ENCODE measurements around the gene GLRX2.
A peak's percentile ranks its signal among the peaks of the same experiment; 100 is the strongest.
"Not testable (repeated sequence)": the region's sequence is repeated elsewhere in the genome, so short reads cannot be mapped to it uniquely, and the experiment has no call there.

The GLRX2 gene

DNA sequence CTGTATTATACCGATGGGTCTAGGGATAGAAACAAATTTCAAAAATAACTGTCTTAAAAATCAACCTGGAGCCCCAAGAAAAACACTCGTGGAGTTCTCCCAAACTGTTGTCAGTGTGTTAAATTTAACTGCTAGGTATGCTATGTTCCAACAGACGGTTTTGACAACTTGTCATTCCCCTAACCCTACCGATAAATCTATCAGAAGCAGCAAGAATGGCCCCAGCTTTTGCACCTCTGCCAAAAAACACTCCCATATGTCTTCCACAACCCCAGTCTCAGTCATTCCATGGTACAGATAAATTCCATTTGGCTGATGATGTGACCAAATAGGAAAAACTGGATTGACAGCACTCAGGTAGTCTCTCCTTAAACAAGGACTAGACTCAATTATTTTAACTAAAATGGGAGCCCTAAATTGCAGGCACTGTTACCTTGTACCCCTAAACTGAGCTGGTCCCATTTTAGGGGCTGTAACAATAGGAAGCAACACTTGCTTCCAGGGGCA is 51.0 kb downstream of the GLRX2 start:
- peak in 1 of 2 experiments; percentile 59 for DNase-seq (ENCODE audit: low read depth in 1 of 2, low spot score in 1 of 2)
- in situ Hi-C loops (cut with HindIII; ENCODE audit: low pct_unique_long_range_greater_than_20kb, low sequenced_read_pairs), result no loop called here
- no peak for TF ChIP-seq JUND (IDR thresholded peaks at IDR 0.05; ENCODE audit: low read depth)

DNA sequence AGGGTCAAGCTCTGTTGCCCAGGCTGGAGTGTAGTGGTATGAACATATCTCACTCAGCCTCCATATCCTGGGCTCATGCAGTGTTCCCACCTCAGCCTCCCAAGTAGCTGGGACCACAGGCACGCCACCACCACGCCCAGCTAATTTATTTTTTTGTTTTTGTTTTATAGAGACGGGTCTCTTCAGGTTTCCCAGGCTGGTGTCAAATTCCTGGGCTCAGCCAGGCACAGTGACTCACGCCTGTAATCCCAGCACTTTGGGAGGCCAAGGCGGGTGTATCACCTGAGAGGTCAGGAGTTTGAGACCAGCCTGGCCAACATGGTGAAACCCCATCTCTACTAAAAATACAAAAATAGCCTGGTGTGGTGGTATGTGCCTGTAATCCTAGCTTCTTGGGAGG is 56.3 kb downstream of the GLRX2 start:
- in situ Hi-C loops (cut with HindIII; ENCODE audit: low pct_unique_long_range_greater_than_20kb, low sequenced_read_pairs); DNase-seq (ENCODE audit: low read depth in 1 of 2, low spot score in 1 of 2): not testable (repeated sequence)

Data from T47D (cell line).